CD4-positive, alpha-beta memory T cell (primary cell): ENCODE measurements around the gene ZNF793. TPM values are rescaled to one million over a fixed set of nuclear protein-coding genes. Genes with fewer than 3 reads are reported as not detected.

ENCODE experiments used
- CTCF ChIA-PET: fragments of 350-600 bp; sonication (Branson Sonifier 250); formaldehyde crosslinking; loops from one replicate; lab custom pipeline; 2021; ENCODE audit warnings: inconsistent platforms; ENCODE audit not compliant: partially characterized antibody; lab: Charles Lee
- POLR2A ChIA-PET: fragments of 350-600 bp; sonication (Branson Sonifier 250); formaldehyde crosslinking; loops from one replicate; lab custom pipeline; 2021; ENCODE audit not compliant: partially characterized antibody; lab: Charles Lee
- DNase-seq, 5 donors: peaks; one replicate each; pipeline versions ENCODE4 v3.0.0 to v3.0.0-alpha.2; 2020 to 2022; ENCODE audit warnings: mixed read lengths in 1 of 5
- H3K27ac ChIP-seq: one replicate; pipeline ENCODE4 v1.7.0; 2013; ENCODE audit warnings: low read depth, low read length
- H3K27me3 ChIP-seq: 2 replicates; pipeline ENCODE4 v1.7.0; 2013; ENCODE audit warnings: mild to moderate bottlenecking, low read length, moderate library complexity; ENCODE audit not compliant: insufficient read depth
- H3K36me3 ChIP-seq: 2 replicates; pipeline ENCODE4 v1.7.0; 2013; ENCODE audit warnings: mild to moderate bottlenecking, low read length, moderate library complexity; ENCODE audit not compliant: insufficient read depth
- H3K4me1 ChIP-seq: 2 replicates; pipeline ENCODE4 v1.7.0; 2013; ENCODE audit warnings: mild to moderate bottlenecking, low read length, moderate library complexity; ENCODE audit not compliant: insufficient read depth
- H3K4me3 ChIP-seq, 2 donors: one replicate each; pipeline ENCODE4 v1.7.0; 2013; ENCODE audit warnings: low read length in 2 of 2, mild to moderate bottlenecking in 1 of 2
- H3K9me3 ChIP-seq, 2 donors: one replicate each; pipeline ENCODE4 v1.7.0; 2013; ENCODE audit warnings: low read length in 2 of 2, control low read depth in 1 of 2; ENCODE audit not compliant: control insufficient read depth in 1 of 2
- H3K27ac Mint-ChIP-seq, 7 donors: one replicate each; pipeline ENCODE4 v1.8.0; 2020 to 2021; ENCODE audit warnings: mixed read lengths in 7 of 7, mild to moderate bottlenecking in 6 of 7, inconsistent platforms in 3 of 7, moderate library complexity in 3 of 7
- H3K27me3 Mint-ChIP-seq, 2 donors: one replicate each; pipeline ENCODE4 v1.8.0; 2020 to 2021; ENCODE audit warnings: mixed read lengths in 2 of 2
- H3K36me3 Mint-ChIP-seq, 2 donors: one replicate each; pipeline ENCODE4 v1.8.0; 2020 to 2021; ENCODE audit warnings: mixed read lengths in 2 of 2, inconsistent platforms in 1 of 2, mild to moderate bottlenecking in 1 of 2
- H3K4me1 Mint-ChIP-seq, 4 donors: one replicate each; pipeline ENCODE4 v1.8.0; 2020 to 2021; ENCODE audit warnings: mixed read lengths in 4 of 4, mild to moderate bottlenecking in 1 of 4
- H3K4me3 Mint-ChIP-seq, 8 donors: one replicate each; pipeline ENCODE4 v1.8.0; 2020 to 2021; ENCODE audit warnings: mixed read lengths in 8 of 8, mild to moderate bottlenecking in 7 of 8, moderate library complexity in 6 of 8, inconsistent platforms in 3 of 8
- H3K9me3 Mint-ChIP-seq, 8 donors: one replicate each; pipeline ENCODE4 v1.8.0; 2020 to 2021; ENCODE audit warnings: mixed read lengths in 8 of 8, mild to moderate bottlenecking in 5 of 8, inconsistent platforms in 3 of 8, moderate library complexity in 1 of 8
- intact Hi-C: fragments of 100-400 bp; cut with micrococcal nuclease; formaldehyde crosslinking; loops from one replicate; pipeline ENCODE4 v1.15.1; 2023
- polyA plus RNA-seq, 2 donors: library from polyadenylated mRNA; unstranded; fragments of 300-500 nt; fragmentation: Illumina TruSeq; gene quantifications; one replicate each; pipeline ENCODE4 v1.2.3, GENCODE V29; 2021
- total RNA-seq, 2 experiments: library from RNA; stranded (reverse); gene quantifications; one replicate each; pipeline ENCODE4 v1.2.3, GENCODE V29; 2021

ZNF793 gene
- total and polyA plus RNA-seq, 4 experiments from 2014 or later: 1.5 to 13.8 (median 5.9) TPM

DNA sequence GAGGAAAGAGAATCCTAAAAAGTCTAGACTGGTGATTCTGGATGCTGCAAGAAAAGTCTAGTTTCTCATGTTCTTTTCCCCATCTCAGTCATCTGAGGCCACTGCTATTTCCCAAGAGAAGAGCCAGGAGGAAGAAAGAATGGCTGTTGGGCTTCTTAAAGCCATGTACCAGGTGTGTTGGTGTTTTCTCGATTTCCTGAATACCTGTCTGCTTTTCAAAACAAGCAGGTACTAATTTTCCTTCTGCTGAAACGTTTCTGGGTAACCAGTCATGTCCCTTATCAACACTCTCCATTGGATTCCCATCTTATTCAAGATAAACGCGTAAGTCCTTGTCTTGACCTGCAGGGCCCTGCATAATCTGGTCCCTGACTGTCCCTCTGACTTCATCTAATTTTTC, 36.5 kb upstream of the ZNF793 start:
- peaks cover 26 to 45% (median 33%) of the 10 kb centered on the region in 4 donors for H3K4me1 Mint-ChIP-seq
- CTCF ChIA-PET: interaction anchor here (0.6 to 0.9 kb wide), 2 partner anchors 36 to 160 kb away, joined by 3 read pairs; partner anchors contain the start of gene ZNF793
- peaks cover 24 to 36% of the 10 kb centered on the region in 2 donors for H3K36me3 Mint-ChIP-seq

DNA sequence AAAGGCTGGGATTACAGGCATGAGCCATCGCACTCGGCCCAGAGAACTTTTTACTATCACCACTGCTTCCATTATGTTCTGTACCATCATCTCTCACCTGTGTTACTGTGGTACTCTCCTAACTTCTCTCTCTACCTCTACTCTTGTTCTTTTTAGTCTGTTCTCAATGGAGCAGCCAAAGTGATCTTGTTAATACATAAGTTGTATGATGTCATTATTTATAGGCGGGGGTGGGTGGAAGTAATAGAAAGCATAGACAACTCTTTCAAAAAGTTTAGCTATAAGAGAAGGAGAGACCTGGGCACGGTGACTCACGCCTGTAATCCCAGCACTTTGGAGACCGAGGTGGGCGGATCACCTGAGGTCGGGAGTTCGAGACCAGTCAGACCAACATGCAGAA, 34.6 kb upstream of the ZNF793 start:
- Histone ChIP-seq H3K4me1 (peaks cover 18% of the 10 kb centered on the region), H3K4me3 (no peak overlapping the region), H3K36me3 (peaks cover 24% of the 10 kb centered on the region), H3K27ac (no peak overlapping the region), H3K27me3 (no peaks in the 10 kb centered on the region), H3K9me3 (peaks cover 6 to 20% of the 10 kb centered on the region in 2 donors)
- Mint-ChIP-seq H3K27ac (no peak overlapping the region), H3K9me3 (peaks cover 4 to 37% (median 28%) of the 10 kb centered on the region in 8 donors), H3K4me1 (peaks cover 18 to 31% (median 24%) of the 10 kb centered on the region in 4 donors), H3K4me3 (no peak overlapping the region), H3K36me3 (peaks cover 38 to 42% of the 10 kb centered on the region in 2 donors), H3K27me3 (no peaks in the 10 kb centered on the region)
- ChIA-PET CTCF (no interaction called here), POLR2A (interaction anchor here (1.5 kb wide), 1 partner anchor 123 kb away, joined by 5 read pairs; the partner anchor contains the start of genes ZNF540 and ZNF571)
- DNase-seq: no peak
- intact Hi-C loops: no loop called here

More for the DNA sequence above, 36.5 kb upstream of the ZNF793 start:
- no peak for DNase-seq
- peaks cover 0 to 8% of the 10 kb centered on the region in 2 donors for H3K9me3 ChIP-seq
- H3K4me1 ChIP-seq: peaks cover 31% of the 10 kb centered on the region
- peak overlapping the region in 1 of 2 donors; percentile 91 for H3K4me3 ChIP-seq
- Mint-ChIP-seq H3K27me3 (no peaks in the 10 kb centered on the region), H3K4me3 (peak overlapping the region; percentile 95 to 99 (median 98)), H3K27ac (peak overlapping the region; percentile 93 to 99 (median 99)), H3K9me3 (peaks cover 4 to 24% (median 11%) of the 10 kb centered on the region in 8 donors)
- peaks cover 7% of the 10 kb centered on the region for H3K36me3 ChIP-seq
- peak overlapping the region; percentile 92 for H3K27ac ChIP-seq
- intact Hi-C loops: no loop called here
- no peaks in the 10 kb centered on the region for H3K27me3 ChIP-seq
- POLR2A ChIA-PET: interaction anchor here (0.7 kb wide), 1 partner anchor 125 kb away, joined by 3 read pairs; the partner anchor contains the start of genes ZNF540 and ZNF571

DNA sequence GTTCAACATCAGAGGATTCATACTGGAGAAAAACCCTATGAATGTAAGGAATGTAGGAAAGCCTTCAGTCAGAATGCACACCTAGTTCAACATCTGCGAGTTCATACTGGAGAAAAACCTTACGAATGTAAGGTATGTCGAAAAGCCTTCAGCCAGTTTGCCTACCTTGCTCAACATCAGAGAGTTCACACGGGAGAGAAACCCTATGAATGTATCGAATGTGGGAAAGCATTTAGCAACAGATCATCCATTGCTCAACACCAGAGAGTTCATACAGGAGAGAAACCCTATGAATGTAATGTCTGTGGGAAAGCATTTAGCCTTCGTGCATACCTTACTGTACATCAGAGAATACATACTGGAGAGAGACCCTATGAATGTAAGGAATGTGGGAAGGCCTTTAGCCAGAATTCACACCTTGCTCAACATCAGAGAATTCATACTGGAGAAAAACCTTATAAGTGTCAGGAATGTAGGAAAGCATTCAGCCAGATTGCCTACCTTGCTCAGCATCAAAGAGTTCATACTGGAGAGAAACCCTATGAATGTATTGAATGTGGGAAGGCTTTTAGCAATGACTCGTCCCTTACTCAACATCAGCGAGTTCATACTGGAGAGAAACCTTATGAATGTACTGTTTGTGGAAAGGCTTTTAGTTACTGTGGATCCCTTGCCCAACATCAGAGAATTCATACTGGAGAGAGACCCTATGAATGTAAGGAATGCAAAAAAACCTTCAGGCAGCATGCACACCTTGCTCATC, 22.2 kb upstream of the ZNF793 start:
- Mint-ChIP-seq H3K27ac (no peak overlapping the region), H3K4me1 (peaks cover 0 to 1% (median 0%) of the 10 kb centered on the region in 4 donors), H3K27me3 (no peaks in the 10 kb centered on the region), H3K36me3 (peaks cover 62 to 68% of the 10 kb centered on the region in 2 donors), H3K9me3 (peaks cover 0 to 98% (median 84%) of the 10 kb centered on the region in 8 donors), H3K4me3 (no peak overlapping the region)
- no peaks in the 10 kb centered on the region for H3K4me1 ChIP-seq
- H3K27ac ChIP-seq: no peak overlapping the region
- DNase-seq: no peak
- H3K36me3 ChIP-seq: peaks cover 30% of the 10 kb centered on the region
- no peaks in the 10 kb centered on the region for H3K27me3 ChIP-seq
- ChIA-PET POLR2A (no interaction called here), CTCF (no interaction called here)
- H3K9me3 ChIP-seq: peaks cover 19 to 64% of the 10 kb centered on the region in 2 donors
- intact Hi-C loops: no loop called here
- peak overlapping the region in 1 of 2 donors; percentile 25 for H3K4me3 ChIP-seq

DNA sequence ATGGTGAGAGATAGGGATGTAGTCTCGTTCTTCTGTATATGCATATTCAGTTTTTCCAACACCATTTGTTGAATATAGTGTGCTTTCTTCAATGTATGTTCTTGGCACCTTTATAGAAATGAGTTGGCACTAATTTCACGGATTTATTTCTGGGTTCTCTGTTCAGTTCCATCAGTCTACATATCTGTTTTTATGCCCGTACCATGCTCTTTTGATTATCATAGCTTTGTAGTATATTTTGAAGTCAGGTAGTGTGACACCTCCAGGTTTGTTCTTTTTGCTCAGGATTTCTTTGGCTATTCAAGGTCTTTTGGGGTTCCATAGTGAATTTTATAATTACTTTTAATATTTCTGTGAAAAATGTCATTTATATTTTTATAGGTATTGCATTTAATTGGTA, 14.5 kb upstream of the ZNF793 start:
- Mint-ChIP-seq H3K27me3 (no peaks in the 10 kb centered on the region), H3K9me3 (peaks cover 0 to 91% (median 69%) of the 10 kb centered on the region in 8 donors), H3K4me3 (no peak overlapping the region), H3K36me3 (peaks cover 8 to 33% of the 10 kb centered on the region in 2 donors), H3K27ac (no peak overlapping the region), H3K4me1 (no peaks in the 10 kb centered on the region)
- no peaks in the 10 kb centered on the region for H3K36me3 ChIP-seq
- H3K9me3 ChIP-seq: peaks cover 0 to 13% of the 10 kb centered on the region in 2 donors
- H3K27ac ChIP-seq: no peak overlapping the region
- ChIA-PET POLR2A (no interaction called here), CTCF (no interaction called here)
- no peaks in the 10 kb centered on the region for H3K4me1 ChIP-seq
- no peaks in the 10 kb centered on the region for H3K27me3 ChIP-seq
- intact Hi-C loops: no loop called here
- H3K4me3 ChIP-seq: no peak overlapping the region
- no peak for DNase-seq

DNA sequence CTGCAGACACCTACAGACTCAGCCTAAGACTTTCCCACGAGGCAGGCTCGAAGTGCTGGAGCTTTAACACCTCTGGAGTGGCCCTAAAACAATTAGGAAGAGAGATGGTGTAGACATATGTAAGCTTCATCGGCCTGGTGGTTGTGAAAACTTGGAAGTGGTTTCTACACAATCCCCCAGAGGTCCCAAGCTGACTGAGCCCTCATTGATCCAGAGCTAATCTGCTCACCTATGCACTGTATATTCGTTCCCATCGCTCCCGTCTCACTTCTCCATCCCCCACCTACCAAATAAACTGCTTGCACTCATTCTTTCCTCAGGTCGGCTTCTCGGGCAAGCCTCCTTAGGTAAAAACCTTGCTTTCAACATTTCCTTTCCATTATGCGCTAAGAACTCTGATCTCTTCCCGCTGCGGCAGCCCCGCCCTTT, 767 bp upstream of the ZNF793 start:
- Histone ChIP-seq H3K4me3 (peak overlapping the region; percentile 57 to 78), H3K9me3 (no peaks in the 10 kb centered on the region), H3K27me3 (no peaks in the 10 kb centered on the region), H3K36me3 (no peaks in the 10 kb centered on the region), H3K27ac (peak overlapping the region; percentile 88), H3K4me1 (peaks cover 17% of the 10 kb centered on the region)
- Mint-ChIP-seq H3K36me3 (peaks cover 30 to 38% of the 10 kb centered on the region in 2 donors), H3K9me3 (peaks cover 2 to 47% (median 28%) of the 10 kb centered on the region in 8 donors), H3K27ac (no peak overlapping the region), H3K27me3 (no peaks in the 10 kb centered on the region), H3K4me3 (no peak overlapping the region), H3K4me1 (peaks cover 0 to 2% (median 0%) of the 10 kb centered on the region in 4 donors)
- peak in 2 of 5 donors; percentile 1 to 30 for DNase-seq
- POLR2A ChIA-PET: interaction anchor here (0.8 to 2.4 kb wide), 21 partner anchors 28 to 1391 kb away, joined by 3 to 94 read pairs (median 6); partner anchors contain the start of genes TBCB, ZFP14, ZNF260 and ZNF345
- intact Hi-C loops: loop anchor here (1.0 to 5.0 kb wide), 9 partner anchors 37 to 1291 kb away; partner anchors contain the start of genes SIPA1L3, WDR87, ZFP30 and ZNF146
- CTCF ChIA-PET: interaction anchor here (0.7 to 1.5 kb wide), 4 partner anchors 37 to 277 kb away, joined by 3 to 5 read pairs (median 3); partner anchors contain the start of genes ZNF540, ZNF570 and ZNF571

DNA sequence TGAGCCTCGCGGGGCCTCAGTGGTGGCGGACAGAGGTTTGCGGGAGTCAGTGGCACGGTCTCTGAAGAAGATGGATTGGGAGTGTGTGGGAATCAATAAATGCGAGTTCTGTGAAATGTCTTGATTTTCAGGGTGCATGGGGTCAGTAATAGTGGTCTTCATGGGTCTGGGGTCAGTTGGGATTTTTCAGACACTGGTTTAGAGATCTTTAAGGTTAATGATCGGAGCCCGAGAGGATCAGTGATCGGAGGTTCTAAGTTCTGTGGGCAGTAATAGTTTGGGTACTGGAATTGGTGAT, 377 bp downstream of the ZNF793 start:
- Histone ChIP-seq H3K36me3 (no peaks in the 10 kb centered on the region), H3K27me3 (no peaks in the 10 kb centered on the region), H3K4me1 (peaks cover 17% of the 10 kb centered on the region), H3K27ac (peak overlapping the region; percentile 88), H3K9me3 (no peaks in the 10 kb centered on the region), H3K4me3 (peak overlapping the region; percentile 57 to 78)
- peaks cover 35 to 44% of the 10 kb centered on the region in 2 donors for H3K36me3 Mint-ChIP-seq
- POLR2A ChIA-PET: interaction anchor here (0.8 to 2.4 kb wide), 19 partner anchors 30 to 1128 kb away, joined by 3 to 94 read pairs (median 7); partner anchors contain the start of genes ZFP14, ZNF260, ZNF345 and ZNF382
- H3K4me1 Mint-ChIP-seq: peaks cover 0 to 2% (median 0%) of the 10 kb centered on the region in 4 donors
- no peak for DNase-seq
- no peaks in the 10 kb centered on the region for H3K27me3 Mint-ChIP-seq
- intact Hi-C loops: loop anchor here (2.0 to 5.0 kb wide), 4 partner anchors 148 to 1292 kb away; partner anchors contain the start of genes SIPA1L3, WDR87, ZFP30 and ZNF146
- peaks cover 0 to 44% (median 29%) of the 10 kb centered on the region in 8 donors for H3K9me3 Mint-ChIP-seq
- H3K27ac Mint-ChIP-seq: no peak overlapping the region
- CTCF ChIA-PET: interaction anchor here (1.5 kb wide), 1 partner anchor 87 kb away, joined by 5 read pairs; the partner anchor contains the start of genes ZNF540 and ZNF571
- no peak overlapping the region for H3K4me3 Mint-ChIP-seq
